GM03348 (cell line): ENCODE measurements around the gene CATSPERD.
A peak's percentile ranks its signal among the peaks of the same experiment; 100 is the strongest.
"Not testable (repeated sequence)": the region's sequence is repeated elsewhere in the genome, so short reads cannot be mapped to it uniquely, and the experiment has no call there.

Experiments
- DNase-seq: peaks from one replicate; pipeline ENCODE4 v3.0.0; 2012; ENCODE audit warnings: low spot score

Gene CATSPERD

DNA sequence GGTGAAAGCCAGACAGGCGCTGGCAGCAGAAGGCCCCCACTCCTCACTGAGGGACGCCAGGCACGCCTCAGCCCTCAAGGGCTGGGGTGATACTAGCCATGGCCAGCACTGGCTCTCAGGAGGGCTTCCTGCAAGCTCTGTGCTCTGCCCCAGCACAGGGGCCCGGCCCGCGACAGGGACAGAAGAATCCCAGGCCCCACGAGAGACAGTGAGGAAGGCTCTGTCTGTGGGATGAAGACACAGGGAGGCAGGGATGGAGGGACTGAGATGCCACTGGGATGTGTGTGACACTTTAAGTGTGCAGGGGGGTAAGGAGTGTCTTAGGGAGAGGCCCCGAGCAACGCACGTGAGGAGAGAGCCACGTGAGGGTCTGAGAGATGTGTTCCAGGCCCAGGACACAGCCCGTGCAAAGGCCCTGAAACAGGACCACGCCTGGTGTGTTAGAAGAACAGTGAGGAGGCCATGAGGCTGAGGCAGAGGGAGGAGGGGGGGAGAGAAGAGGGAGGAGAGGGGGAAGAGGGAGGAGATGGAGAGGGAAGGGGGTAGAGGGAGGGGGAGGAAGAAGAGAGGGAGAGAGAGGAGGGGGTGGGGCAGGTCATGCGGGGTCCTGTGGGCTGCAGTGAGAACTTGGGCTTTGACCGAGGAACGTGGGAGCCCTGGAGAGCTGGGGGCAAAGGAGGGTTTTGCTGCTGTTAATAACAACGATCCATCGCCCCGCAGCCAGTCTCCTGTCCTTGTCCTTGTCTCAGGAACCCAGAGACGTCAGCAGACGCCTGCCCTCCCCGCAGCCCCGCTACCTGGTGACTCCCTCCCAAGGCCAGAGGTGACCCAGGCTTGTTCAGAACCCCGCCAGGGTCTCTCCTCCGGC lies 23.2 kb upstream of the CATSPERD start:
- DNase-seq = no peak

DNA sequence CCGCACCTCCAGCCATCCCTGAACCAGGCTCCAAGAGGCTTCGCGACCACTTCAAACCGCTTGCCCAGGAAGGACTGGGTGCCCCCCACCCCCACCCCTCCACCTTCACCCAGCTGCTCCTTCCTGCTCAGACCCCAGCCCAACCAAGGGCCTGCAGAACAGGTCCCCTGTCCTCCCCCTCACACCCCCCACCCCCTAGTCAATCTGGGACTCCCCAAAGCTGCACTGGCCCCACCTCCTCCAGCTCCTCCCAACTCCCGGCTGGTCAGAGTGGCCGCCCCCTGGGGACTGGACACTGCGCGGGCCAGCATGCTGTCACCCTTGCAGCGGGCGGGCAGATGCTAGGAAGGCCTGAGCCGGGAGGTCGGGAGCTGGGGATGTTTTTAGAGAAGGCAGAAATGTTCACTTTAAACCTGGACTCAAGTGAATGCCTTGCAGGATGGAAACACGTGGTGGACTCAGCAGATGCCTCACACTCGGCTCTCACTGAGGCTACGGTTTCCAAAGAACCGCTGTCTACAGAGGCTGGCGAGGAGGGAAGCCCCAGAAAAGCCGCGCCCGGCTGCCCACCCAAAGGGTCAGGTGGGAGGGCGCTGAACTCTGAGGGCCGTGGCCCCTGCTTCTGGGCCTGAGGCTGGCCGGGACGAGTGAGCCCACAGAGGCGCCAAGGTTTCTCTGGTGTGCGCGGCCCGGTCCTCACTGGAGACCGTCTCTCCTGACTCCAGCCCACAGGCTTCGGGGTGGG lies 22.4 kb upstream of the CATSPERD start:
- DNase-seq = no peak

DNA sequence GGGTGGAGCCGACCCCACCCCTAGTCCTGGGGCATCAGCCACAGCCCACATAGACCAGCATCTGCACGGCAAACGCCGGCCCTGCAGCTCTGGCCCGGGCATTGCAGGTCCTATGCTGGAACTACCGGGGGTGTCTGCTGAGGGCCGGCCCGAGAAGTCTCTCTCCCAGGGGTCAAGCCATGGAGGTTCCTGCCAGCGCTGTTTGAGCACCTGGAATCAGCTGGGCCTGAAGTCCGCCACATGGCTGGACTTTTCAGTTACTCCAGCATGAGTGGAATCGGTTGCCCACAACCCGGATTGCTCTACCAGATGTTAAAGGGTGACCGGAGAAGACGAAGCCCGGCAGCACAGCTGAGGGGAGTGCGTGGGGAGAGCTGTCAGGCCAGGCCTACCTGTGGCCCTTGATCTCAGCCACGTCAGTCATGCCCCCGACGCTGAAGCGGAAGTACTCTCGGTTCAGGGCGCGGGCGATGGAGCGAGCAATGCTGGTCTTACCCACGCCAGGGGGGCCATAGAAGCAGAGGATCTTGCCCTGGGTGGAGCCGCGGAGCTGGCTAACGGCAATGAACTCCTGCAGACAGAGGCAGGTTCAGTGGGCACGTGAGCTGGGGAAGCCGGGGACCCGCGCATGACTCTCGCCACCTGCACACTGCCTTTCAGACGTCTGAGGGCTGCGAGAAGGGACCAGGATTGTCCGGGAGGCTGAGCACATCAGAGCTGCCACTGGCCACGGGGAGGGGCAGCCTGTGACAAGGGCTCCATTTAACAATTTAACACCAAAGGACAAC lies 21.6 kb upstream of the CATSPERD start:
- no peak for DNase-seq

DNA sequence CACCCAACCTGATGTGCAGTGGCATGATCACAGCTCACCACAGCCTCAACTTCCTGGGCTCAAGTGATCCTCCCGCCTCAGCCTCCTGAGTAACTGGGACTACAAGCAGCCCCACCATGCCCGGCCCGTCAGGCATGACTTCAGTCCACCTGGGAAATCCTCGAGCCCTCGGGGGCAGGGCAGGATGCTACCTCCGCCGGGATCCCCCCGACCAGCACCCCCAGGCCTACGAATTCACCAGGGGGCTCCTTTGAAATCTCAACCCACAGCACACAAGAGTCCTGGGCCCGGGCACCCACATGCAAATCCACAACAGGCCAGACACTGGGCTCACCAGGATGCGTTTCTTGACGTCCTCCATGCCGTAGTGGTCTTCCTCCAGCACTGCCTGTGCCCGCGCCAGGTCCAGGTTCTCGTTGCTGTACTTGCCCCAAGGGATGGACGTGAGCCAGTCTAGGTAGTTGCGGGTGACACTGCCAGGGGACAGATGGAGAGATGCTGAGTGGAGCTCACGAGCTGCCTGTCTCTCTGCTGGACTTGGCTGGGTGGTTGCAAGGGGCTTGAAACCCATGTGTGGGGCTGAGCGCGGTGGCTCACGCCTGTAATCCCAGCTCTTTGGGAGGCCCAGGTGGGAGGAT lies 19.9 kb upstream of the CATSPERD start:
- no peak for DNase-seq

DNA sequence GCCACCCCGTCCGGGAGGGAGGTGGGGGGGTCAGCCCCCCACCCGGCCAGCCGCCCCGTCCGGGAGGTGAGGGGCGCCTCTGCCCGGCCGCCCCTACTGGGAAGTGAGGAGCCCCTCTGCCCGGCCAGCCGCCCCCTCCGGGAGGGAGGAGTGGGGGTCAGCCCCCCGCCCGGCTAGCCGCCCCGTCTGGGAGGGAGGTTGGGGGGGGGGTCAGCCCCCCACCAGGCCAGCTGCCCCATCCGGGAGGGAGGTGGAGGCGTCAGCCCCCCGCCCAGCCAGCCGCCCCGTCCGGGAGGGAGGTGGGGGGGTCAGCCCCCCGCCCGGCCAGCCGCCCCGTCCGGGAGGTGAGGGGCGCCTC lies 18.4 kb upstream of the CATSPERD start:
- DNase-seq = not testable (repeated sequence)

DNA sequence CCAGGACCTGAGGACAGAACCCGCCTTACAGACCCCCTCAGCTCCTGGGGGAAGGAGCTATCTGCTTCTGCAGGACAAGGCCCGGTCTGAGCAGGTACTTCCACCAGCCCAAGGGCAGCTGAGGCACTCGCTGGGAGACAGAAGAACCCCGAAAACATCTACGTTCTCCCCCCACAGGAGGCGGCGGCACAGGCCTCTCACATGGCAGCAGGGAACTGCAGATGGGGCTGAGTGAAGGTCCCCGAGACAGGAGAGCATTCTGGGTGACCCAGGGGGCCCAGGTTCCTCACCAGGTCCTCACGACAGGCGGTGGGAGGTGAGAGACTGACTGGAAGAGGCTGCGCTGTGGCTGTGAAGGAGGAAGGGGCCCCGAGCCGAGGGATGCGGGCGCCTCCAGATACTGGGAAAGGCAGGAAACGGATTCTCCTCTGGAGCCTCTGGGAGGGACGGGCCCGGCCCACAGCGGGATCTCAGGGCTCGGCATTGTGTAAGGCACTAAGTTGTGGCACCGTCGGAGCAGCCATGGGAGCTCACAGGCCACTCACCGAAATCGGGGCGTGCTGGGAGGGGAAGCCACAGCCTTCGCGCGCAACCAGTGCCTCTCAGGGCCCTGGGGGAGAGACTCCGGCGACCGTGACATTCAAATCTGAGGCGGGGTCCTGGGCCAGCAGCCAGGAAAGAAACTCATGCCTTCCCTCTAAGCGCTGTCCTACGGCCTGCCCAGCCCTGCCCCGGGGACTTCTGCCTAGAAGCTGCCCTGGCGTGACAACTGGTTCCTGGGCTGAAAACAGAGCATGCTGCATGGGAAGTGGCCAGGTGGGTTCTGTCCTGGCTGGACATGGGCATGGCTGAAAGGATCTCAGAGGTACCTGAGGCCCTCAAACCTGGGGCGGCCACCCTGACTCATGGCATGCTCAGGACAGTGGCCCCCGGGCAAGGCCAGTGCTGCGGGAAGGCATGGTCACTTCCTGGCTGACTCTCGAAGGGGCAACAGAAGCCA lies 16.3 kb upstream of the CATSPERD start:
- no peak for DNase-seq

DNA sequence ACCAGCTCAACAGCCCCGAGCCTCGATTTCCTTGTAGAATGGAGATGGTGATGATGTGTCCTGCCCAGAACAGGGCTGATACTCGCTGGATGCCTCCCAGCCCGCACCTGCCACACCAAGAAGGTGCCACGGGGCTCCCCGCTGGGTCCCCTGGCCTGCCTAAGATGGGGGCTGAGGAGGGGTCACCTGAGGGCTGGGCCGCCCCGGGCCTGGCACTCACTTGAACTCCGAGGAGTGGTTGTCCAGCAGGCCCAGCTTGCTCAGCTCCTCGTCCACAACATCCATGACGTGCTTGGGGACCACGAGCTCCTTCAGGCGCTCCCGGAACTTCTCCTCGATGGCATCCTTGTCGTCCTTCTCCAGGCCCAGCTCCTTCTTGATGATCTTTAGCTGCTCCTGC lies 14.9 kb upstream of the CATSPERD start:
- no peak for DNase-seq

DNA sequence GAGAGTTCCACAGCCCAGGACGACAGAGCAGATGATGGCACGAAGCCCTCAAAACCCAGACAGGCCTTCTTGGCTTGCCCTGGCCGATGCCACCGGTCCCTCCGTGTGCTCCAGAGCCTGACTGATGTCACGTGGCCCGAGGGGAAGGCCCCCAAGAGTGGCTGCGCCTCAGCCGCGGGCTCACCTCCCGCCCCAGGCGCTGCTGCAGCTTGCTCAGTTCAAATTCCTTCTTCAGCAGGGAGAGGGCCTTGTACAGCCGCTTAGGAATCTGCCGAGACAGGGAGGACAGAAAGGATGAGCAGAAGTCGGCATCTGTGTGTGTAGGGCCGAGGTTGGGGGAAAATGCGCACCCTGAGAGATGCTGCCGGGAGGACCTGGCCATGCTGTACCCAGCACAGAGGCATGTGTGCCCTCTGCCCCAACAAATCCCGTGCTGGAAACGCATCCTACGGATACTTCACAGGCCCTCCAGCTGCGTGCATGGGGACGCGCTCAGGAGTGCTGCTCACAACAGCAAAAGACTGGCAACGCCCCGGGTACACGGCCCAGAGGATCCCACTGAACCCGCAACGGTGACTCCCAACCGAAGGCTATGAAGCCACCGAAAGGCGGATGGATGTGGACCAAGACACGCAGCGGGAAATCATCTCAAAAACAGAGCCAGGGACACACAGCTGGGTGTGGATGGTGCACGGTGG lies 13.4 kb upstream of the CATSPERD start:
- DNase-seq = no peak

DNA sequence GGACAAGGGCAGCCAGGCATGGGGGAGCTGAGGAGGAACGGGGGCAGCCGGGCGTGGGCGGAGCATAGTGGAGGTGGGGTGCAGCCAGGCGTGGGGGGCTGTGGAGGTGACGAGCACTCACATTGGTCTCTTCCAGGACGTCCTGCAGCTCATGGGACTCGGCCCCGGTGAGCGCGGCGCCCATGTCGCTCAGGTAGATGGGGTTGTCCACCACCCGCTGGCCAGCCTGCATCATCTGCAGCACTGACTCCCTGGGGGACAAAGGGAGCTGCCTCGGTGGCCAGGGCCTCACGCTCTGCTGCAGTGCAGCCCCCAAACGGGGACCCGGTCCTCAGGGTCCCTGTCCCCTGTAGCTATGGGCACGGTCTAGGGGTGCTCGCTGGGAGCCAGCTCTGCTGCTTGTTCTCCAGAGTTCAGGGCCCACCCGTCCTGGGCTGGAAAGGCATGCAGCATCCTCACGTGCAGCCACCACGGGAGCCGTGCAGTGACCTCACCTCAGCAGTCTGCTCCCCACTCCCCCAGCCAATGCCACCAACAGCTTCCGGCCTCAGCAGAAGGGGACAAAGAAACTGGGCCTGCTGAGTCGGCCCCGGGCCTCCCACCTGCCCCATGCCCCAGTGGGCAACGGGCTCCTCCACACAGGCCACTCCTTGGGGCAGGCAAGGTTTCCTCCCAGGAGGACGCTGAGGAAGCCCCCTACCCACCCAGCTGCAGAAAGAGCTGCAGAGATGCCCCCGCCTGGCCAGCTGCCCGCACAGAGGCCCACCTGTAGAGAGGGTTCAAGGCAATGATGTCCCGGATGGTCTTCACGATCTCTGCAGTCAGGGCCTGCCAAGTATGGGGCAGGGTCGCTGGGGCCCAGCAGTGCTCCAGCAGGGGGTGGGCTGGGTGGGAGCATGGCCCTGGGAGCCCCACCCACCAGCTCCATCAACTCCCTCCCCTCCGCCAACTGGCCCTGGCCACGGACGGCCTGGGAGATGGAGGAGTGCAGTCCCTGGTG lies 12.6 kb upstream of the CATSPERD start:
- DNase-seq = no peak

DNA sequence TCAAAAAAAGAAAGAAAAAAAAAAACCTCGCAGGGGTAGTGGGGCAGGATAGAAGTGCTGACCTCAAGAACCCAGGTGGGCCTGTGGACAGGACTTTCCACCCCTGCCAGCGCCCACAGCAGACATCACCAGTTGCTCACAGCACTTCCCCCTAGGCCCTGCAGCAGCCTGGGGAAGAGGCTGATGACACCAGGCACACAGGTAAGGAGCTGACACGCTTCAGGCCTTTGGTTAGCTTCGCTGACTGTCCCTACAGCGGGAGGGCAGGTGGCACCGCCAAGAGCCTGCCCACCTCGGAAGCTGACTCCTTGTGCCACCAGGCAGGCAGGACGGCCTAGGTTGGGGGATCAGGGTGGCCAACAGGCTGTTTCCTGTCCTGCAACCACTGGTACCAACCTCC lies 9.4 kb upstream of the CATSPERD start:
- DNase-seq = no peak

DNA sequence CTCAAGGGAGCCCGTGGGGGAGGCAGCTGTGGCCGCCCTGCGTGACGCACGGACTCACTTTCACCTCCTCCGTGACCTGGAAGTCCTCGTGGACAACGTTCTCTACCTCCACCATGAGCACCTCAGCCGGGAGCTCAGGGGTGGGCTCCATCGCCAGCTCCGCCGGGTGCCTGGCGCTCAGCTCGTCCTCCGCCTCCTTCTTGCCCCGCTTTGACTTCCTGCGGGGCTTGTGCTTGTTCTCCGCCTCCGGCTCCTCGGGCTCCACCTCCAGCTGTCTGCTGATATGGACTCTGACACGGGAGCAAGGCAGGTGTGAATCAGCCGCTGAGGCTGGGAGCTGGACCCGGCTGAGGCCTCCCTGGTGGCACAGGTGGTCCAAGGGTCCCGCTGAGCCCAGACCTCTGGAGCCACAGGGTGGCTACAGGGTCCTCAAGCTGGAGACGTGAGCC lies 8.7 kb upstream of the CATSPERD start:
- no peak for DNase-seq

DNA sequence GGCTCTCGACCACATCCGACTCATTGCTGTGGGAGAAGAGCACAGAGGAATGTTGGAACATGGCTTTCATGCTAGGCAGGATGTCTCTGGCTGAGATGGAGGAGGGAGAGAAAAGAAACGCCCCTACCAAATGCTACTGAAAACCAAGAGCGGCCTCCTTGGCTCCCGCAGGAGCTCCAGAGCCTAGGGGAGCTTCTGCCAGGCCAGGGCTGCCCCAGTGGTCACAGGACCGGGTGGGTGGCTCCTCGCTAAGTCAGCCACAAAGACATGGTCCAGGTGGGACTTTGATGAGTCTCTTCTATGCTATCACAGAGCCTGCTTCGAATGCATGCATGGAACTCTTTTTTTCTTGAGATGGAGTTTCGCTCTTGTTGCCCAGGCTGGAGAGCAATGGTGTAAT lies 7.2 kb upstream of the CATSPERD start:
- DNase-seq = no peak

DNA sequence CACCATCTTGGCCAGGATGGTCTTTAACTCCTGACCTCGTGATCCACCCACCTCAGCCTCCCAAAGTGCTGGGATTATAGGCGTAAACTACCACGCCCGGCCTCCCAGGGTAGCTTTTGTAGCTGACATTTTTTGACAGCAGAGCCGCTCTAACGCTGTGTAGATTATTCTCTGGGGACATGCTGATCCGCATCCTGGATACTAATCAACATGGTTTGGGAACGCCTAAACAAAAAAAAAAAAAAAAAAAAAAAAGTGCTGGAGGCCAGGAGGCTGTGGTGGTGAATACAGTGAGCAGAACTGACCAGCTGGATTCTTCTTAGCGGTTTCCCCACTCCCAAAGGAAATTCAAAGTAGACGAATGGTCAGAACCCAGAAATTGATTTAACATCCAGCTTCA lies 5.6 kb upstream of the CATSPERD start:
- DNase-seq = no peak

DNA sequence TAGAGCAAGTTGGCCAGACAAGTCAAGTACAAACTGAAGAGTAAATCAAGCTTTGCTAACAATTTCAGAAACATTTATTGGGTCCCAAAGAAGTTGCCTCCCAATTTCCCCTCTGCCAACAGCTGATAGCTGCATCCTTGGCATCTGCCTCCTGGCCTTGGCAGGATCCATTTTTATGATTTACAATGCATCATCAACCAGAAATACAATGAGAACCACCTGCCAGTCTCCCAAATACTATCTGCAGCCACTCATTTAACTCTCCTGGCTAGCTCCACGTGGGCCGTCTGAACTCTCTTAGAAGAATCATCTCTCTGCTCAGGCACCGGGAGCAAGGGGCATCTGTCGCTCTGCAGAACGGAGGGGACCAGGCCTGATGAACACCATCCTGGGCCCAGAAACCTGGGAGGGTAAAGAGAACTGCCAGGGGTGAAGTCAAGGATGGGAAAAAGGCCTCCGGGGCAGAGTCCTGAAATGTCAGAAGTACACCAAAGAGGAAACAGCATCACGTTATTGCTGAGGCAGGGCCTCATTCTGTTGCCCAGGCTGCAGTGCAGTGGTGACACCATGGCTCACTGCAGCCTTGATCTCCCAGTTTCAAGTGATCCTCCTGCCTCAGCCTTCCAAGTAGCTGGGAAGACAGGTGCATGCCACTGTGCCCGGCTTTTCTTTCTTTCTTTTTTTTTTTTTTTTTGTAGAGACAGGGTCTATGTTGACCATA lies 3.1 kb upstream of the CATSPERD start:
- DNase-seq = no peak

DNA sequence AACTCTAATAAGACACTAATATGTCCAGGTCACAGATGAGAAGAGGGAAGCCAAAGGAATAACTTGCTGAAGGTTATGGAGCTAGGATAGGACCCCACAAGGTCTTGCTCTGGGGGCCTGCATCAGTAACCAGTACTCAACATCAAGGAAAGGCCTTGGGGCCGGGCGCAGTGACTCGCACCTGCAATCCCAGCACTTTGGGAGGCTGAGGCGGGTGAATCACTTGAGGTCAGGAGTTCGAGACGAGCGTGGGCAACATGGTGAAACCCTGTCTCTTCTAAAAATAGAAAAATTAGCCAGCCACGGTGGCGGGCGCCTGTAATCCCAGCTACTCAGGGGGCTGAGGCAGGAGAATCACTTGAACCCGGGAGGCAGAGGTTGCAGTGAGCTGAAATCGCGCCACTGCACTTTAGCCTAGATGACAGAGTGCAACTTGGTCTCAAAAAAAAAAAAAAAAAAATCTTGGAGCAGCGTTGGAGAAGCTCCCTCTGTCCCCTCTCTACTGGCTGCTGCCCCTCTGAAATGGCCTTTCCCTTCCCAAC lies 2.3 kb upstream of the CATSPERD start:
- DNase-seq = no peak

DNA sequence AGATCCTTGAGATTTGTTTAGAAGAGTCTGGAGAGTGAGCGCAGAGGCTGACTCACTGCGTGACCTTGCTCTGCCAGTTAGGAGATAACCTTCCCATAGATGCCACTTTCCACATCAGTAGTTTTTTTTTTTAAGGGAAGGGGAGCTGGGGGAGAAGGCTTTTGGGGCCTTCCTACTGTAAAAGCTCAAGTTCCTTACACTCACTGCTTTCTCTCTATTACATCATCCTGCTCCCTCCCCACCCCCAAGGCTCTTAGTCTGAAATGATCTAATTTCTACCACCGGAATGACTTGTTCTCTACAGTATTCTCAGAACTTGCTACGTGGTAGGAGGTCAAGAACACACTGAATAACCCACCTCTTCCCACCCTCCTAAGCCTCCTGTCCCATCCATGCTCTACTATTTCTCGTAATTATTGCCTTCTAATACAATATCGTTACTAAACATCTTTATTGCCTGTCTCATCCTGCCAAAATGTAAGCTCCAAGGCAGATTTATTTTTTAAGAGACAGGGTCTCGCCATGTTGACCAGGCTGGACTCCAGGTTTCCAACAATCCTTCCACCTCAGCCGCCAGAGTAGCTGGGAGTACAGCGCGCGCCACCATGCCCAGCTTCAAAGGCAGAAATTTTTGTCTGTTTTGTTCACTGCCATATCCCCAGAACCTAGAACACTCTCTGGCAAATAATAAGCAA lies 1.7 kb upstream of the CATSPERD start:
- peak; percentile 79 for DNase-seq

DNA sequence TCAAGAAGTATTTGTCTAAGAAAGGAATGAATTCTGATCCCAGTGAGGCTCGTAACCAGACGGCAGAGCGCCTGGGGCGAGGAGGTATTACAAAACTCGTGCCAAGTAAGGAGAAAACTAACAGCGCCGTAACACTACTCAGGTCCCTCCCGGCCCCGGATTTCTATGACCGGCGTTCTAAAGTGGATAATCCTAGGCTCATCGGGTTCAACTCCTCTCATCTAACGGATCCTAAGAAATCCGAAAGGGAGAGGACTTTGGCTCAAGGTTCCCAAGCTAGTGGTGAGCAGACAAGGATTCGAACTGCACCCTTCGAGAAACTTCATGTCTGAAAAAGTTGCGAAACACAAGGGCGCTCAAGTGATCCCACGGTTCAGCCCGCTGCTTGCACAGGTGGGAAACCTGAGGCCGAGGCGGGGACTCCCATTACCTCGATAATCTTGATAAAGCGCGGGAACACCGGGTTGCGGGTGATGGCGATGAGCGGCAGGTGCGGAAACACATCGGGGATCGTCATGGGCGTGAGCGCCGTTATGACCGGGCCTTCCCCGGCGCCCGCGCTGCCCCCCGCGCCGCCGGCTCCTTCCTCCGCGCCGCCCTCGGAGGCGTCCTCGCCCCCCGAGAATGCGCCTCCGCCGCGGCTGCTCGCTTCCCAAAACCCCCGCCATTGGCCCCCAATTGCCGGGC lies 1.0 kb upstream of the CATSPERD start:
- DNase-seq = no peak
